Ectodermal cell (in vitro differentiated cells): ENCODE measurements around the gene WNT1.

Experiments
- H3K27ac ChIP-seq: 2 replicates; pipeline ENCODE4 v1.7.0; 2013; ENCODE audit warnings: mild to moderate bottlenecking, low read depth, low read length; ENCODE audit not compliant: insufficient read depth, poor library complexity, severe bottlenecking
- H3K27me3 ChIP-seq: 2 replicates; pipeline ENCODE4 v1.7.0; 2013; ENCODE audit warnings: mild to moderate bottlenecking, low read length; ENCODE audit not compliant: insufficient read depth, control insufficient read depth, poor library complexity, severe bottlenecking
- H3K36me3 ChIP-seq: one replicate; pipeline ENCODE4 v1.7.0; 2013; ENCODE audit warnings: low read length; ENCODE audit not compliant: control insufficient read depth, insufficient read depth
- H3K4me1 ChIP-seq: one replicate; pipeline ENCODE4 v1.7.0; 2013; ENCODE audit warnings: low read length; ENCODE audit not compliant: control insufficient read depth, insufficient read depth
- H3K4me3 ChIP-seq: 2 replicates; pipeline ENCODE4 v1.7.0; 2013; ENCODE audit warnings: low read depth, low read length, control low read depth; ENCODE audit not compliant: insufficient read depth
- H3K9me3 ChIP-seq: 2 replicates; pipeline ENCODE4 v1.7.0; 2013; ENCODE audit warnings: mild to moderate bottlenecking, low read length, moderate library complexity; ENCODE audit not compliant: control insufficient read depth
- WGBS, 2 experiments: methylation state at CpG; one replicate each; pipeline ENCODE4 v1.1.7; 2013; ENCODE audit warnings: missing lambda C conversion rate in 2 of 2; 5-methylcytosine and 5-hydroxymethylcytosine counted together

WNT1 gene

GRCh38 chr12:48991247-48992050, 13.3 kb downstream of the WNT1 start:
- H3K4me3 ChIP-seq = no peak overlapping the region
- H3K27ac ChIP-seq = no peak overlapping the region
- 79 to 85% methylated on average over 8 of the region's 8 CpGs for WGBS, 2 experiments
- H3K36me3 ChIP-seq = no peaks in the 10 kb centered on the region
- peaks cover 57% of the 10 kb centered on the region for H3K27me3 ChIP-seq
- no peaks in the 10 kb centered on the region for H3K9me3 ChIP-seq
- H3K4me1 ChIP-seq = peaks cover 21% of the 10 kb centered on the region

GRCh38 chr12:48993787-48994186, 15.7 kb downstream of the WNT1 start:
- no peaks in the 10 kb centered on the region for H3K36me3 ChIP-seq
- H3K4me3 ChIP-seq = no peak overlapping the region
- H3K27me3 ChIP-seq = peaks cover 75% of the 10 kb centered on the region
- H3K4me1 ChIP-seq = peaks cover 23% of the 10 kb centered on the region
- H3K9me3 ChIP-seq = no peaks in the 10 kb centered on the region
- H3K27ac ChIP-seq = no peak overlapping the region
- 71 to 78% methylated on average over 3 of the region's 3 CpGs for WGBS, 2 experiments

GRCh38 chr12:48994224-48995085, 16.3 kb downstream of the WNT1 start:
- H3K27ac ChIP-seq = no peak overlapping the region
- H3K4me3 ChIP-seq = no peak overlapping the region
- H3K27me3 ChIP-seq = peaks cover 76% of the 10 kb centered on the region
- peaks cover 24% of the 10 kb centered on the region for H3K4me1 ChIP-seq
- no peaks in the 10 kb centered on the region for H3K9me3 ChIP-seq
- 21 to 22% methylated on average over 31 to 32 of the region's 32 CpGs for WGBS, 2 experiments
- no peaks in the 10 kb centered on the region for H3K36me3 ChIP-seq

- WGBS, 2 experiments = 9 to 10% methylated on average over 31 to 32 of the region's 32 CpGs
- H3K27me3 ChIP-seq = peaks cover 84% of the 10 kb centered on the region
Observed at GRCh38 chr12:48995086-48995879, 17.2 kb downstream of the WNT1 start.

DNA sequence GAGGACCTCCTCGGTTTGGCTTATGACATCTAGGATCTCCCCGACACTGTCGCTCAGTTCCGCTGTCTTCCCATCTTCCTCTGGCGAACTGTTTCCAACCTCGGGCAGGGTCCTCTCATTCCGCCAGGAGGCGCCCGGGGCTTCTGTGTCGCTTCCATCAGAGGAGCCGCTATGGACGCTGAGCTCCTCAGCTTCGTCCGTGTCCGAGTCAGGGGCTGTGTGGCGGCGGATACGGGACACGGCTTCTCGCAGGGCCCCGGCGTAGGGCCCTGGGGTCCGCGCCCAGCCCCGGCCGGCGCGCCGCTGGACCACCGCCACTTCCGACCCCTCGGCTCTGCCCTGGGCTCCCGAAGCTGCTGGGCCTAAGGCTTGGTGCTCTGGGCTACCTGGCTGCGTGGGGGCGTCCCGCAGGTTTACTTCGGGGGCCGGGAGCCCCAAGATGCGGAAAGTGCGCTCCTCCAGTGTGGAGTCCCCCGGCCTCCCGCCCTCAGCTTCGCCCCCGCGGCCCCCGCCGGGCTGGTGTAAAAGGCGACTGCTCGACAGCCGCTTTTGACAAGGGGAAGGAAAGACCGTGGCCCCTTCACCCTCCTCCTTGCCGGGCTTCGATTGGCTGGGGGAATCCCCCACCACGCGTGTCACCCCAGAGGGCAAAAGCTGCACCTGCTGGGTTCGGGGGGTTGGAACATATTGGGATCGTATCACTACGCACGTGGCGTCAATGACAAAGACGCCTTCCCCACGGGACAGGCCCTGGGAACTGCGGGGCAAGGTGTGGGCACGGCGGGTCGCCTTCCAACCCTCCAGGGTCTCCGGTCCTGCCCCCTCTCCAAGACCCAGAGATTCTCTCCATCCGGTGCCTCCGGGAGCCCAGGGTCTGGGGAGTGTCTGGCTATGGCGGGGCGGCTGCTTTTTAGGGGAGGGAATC, 18.9 kb downstream of the WNT1 start:
- 3% methylated on average over 71 of the region's 71 CpGs for WGBS, 2 experiments
- Histone ChIP-seq H3K27me3 (peaks cover 84% of the 10 kb centered on the region), H3K4me1 (peaks cover 30% of the 10 kb centered on the region)

More at GRCh38 chr12:48995086-48995879, 17.2 kb downstream of the WNT1 start:
- no peaks in the 10 kb centered on the region for H3K36me3 ChIP-seq
- no peaks in the 10 kb centered on the region for H3K9me3 ChIP-seq
- H3K4me3 ChIP-seq = no peak overlapping the region
- peaks cover 32% of the 10 kb centered on the region for H3K4me1 ChIP-seq
- H3K27ac ChIP-seq = no peak overlapping the region

DNA sequence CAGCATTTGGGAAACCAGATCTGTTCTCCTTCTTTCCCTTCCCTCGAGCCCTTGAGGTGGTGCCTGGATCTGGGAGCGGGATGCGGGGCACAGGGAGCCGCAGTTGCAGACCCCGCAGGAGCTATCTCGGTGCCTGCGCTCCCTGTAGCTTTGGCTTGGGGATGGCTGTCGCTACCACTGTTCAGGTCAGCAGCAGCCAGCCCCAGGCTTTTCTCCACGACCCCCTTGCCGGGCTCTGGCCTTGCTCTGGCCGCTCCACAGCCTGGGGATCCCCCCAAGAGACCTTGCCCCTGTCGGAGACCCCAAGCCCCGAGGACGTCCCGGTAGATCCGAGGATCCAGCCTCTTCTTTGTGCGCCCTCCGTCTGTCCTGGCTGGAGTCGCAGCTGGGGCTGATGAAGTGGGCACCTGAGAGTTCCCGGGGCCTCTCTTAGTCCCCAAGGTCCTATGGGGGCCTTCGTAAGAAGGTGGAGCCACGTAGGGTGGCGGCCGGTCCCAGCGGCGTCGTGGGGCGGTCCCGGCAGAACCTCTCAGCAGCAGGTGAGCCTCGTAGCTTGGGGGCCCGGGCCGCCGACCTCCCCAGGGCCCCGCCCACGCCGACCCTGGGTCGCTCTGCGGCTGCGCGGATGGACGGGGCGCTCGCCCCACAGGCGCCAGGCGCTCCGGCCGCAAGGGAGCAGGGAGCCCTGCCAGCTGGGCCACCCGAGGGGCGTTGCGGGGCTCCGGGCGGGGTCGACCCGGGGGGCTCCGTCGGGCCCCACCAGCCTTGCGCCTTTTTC, 19.8 kb downstream of the WNT1 start:
- H3K27ac ChIP-seq = no peak overlapping the region
- H3K4me1 ChIP-seq = peaks cover 30% of the 10 kb centered on the region
- H3K9me3 ChIP-seq = no peaks in the 10 kb centered on the region
- peak overlapping the region; percentile 58 for H3K4me3 ChIP-seq
- peaks cover 78% of the 10 kb centered on the region for H3K27me3 ChIP-seq
- WGBS, 2 experiments = 1% methylated on average over 57 of the region's 57 CpGs
- H3K36me3 ChIP-seq = no peaks in the 10 kb centered on the region

More for the DNA sequence above, 18.9 kb downstream of the WNT1 start:
- Histone ChIP-seq H3K9me3 (no peaks in the 10 kb centered on the region), H3K4me3 (peak overlapping the region; percentile 58), H3K36me3 (no peaks in the 10 kb centered on the region), H3K27ac (no peak overlapping the region)

DNA sequence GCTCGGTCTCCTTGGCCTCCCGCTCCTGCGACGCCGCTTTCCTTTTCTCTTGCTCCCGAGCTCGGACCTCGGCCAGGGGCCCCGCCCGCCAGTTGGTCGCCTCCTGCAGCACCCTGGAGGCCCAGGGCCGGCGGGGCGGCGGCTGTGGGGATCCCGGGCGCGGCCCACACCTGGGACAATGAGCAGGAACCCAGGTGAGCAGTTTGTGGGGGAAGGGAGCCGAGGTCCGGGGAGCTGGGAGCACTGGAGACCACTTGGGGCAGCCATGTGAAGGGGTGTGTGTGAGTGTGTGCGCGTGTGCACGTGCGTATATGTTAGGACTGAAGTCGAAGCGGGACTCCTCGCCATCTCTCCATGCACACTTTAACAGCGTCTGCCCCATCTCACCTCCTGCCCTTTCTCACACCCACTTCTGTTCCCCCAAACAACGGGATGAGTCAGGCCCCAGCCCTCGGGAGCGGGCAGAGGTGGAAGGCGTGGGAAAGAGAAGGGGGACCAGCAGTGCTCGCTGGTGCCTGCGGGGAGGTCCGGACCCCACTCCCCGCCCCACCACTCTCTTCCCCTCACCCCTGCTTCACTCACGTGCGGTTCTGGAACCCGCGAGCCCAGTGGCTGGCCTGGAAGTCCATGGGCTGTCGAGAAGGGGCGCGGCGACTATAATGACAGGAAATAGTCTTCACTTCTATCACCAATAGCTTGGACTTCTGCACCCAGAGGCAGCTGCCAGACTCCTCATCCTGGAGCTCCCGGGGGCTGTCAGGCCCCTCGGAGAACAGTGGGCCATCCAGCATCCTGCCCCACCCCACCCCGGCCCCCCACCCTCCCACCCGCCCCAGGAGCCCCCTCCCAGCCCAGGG, 20.6 kb downstream of the WNT1 start:
- 1 to 2% methylated on average over 44 to 45 of the region's 48 CpGs for WGBS, 2 experiments
- peaks cover 30% of the 10 kb centered on the region for H3K4me1 ChIP-seq
- H3K9me3 ChIP-seq = no peaks in the 10 kb centered on the region
- peak overlapping the region; percentile 58 for H3K4me3 ChIP-seq
- no peak overlapping the region for H3K27ac ChIP-seq
- H3K36me3 ChIP-seq = no peaks in the 10 kb centered on the region
- peaks cover 70% of the 10 kb centered on the region for H3K27me3 ChIP-seq

GRCh38 chr12:48999371-49000131, 21.4 kb downstream of the WNT1 start, which contains the start of gene DDN:
TSS of gene DDN (minus strand) at chr12:48999375. CDS start at chr12:48999287, 88 bp downstream.
- Histone ChIP-seq H3K4me3 (peak within 1 kb of the TSS; percentile 58), H3K27ac (no peak within 1 kb of the TSS), H3K4me1 (peaks cover 27% of the 10 kb centered on the region), H3K9me3 (no peaks in the 10 kb centered on the region), H3K36me3 (no peaks in the 10 kb centered on the region), H3K27me3 (peaks cover 61% of the 10 kb centered on the region)
- 2 to 4% methylated on average over 30 of the region's 30 CpGs for WGBS, 2 experiments
